ENCODE measurements around the gene PLPP4. TPM values are rescaled to one million over a fixed set of nuclear protein-coding genes. Genes with fewer than 3 reads are reported as not detected.

PLPP4 gene
- total RNA-seq, 2 donors from 2014 or later, result not detected

GRCh38 chr10:120572307-120572706, 115.3 kb downstream of the PLPP4 start:
- ATAC-seq (ENCODE audit: insufficient number of reproducible peaks, low FRiP score, low read depth) (no peak), DNase-seq (ENCODE audit: low spot score) (no peak)
- no peaks in the 10 kb centered on the region for H3K36me3 ChIP-seq
- H3K4me3 ChIP-seq, result no peak overlapping the region
- no peaks in the 10 kb centered on the region for H3K4me1 ChIP-seq (ENCODE audit: control insufficient read depth in 1 of 2, low read depth in 2 of 2)
- no peaks in the 10 kb centered on the region for H3K27me3 ChIP-seq (replicated peaks; ENCODE audit: insufficient read depth)
- H3K27ac ChIP-seq, result no peak overlapping the region
- TF ChIP-seq CTCF (IDR thresholded peaks at IDR 0.05), result no peak
- no peaks in the 10 kb centered on the region for H3K9me3 ChIP-seq

GRCh38 chr10:120573355-120573754, 116.3 kb downstream of the PLPP4 start:
- ATAC-seq (ENCODE audit: insufficient number of reproducible peaks, low FRiP score, low read depth), result no peak
- TF ChIP-seq CTCF (IDR thresholded peaks at IDR 0.05), result no peak

DNA sequence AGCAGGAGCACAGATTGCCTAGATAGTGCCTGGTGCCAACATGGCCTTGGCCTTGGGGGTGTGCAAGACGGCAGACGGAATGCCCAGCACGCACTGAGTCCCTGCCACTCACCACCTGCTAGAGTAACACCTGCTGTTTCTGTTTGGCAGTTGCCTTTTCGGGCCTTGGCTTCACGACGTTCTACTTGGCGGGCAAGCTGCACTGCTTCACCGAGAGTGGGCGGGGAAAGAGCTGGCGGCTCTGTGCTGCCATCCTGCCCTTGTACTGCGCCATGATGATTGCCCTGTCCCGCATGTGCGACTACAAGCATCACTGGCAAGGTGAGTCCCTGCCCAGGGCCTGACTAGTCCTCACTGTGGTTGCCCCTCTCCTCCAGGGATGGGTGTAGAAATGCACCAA, 118.0 kb downstream of the PLPP4 start:
- ATAC-seq (ENCODE audit: insufficient number of reproducible peaks, low FRiP score, low read depth) (no peak), DNase-seq (ENCODE audit: low spot score) (no peak)
- no peak overlapping the region for H3K27ac ChIP-seq
- H3K9me3 ChIP-seq, result no peaks in the 10 kb centered on the region
- H3K4me1 ChIP-seq (ENCODE audit: control insufficient read depth in 1 of 2, low read depth in 2 of 2), result no peaks in the 10 kb centered on the region
- no peak overlapping the region for H3K4me3 ChIP-seq
- H3K27me3 ChIP-seq (replicated peaks; ENCODE audit: insufficient read depth), result no peaks in the 10 kb centered on the region
- H3K36me3 ChIP-seq, result no peaks in the 10 kb centered on the region
- no peak for TF ChIP-seq CTCF (IDR thresholded peaks at IDR 0.05)

More at GRCh38 chr10:120573355-120573754, 116.3 kb downstream of the PLPP4 start:
- Histone ChIP-seq H3K27me3 (replicated peaks; ENCODE audit: insufficient read depth) (no peaks in the 10 kb centered on the region), H3K4me3 (no peak overlapping the region), H3K4me1 (ENCODE audit: control insufficient read depth in 1 of 2, low read depth in 2 of 2) (no peaks in the 10 kb centered on the region), H3K27ac (no peak overlapping the region), H3K9me3 (no peaks in the 10 kb centered on the region), H3K36me3 (no peaks in the 10 kb centered on the region)
- no peak for DNase-seq (ENCODE audit: low spot score)

GRCh38 chr10:120575411-120575810, 118.4 kb downstream of the PLPP4 start:
- DNase-seq (ENCODE audit: low spot score) (no peak), ATAC-seq (ENCODE audit: insufficient number of reproducible peaks, low FRiP score, low read depth) (no peak)
- H3K36me3 ChIP-seq, result no peaks in the 10 kb centered on the region
- TF ChIP-seq CTCF (IDR thresholded peaks at IDR 0.05), result no peak
- H3K4me1 ChIP-seq (ENCODE audit: control insufficient read depth in 1 of 2, low read depth in 2 of 2), result no peaks in the 10 kb centered on the region
- H3K27ac ChIP-seq, result no peak overlapping the region
- H3K27me3 ChIP-seq (replicated peaks; ENCODE audit: insufficient read depth), result no peaks in the 10 kb centered on the region
- no peaks in the 10 kb centered on the region for H3K9me3 ChIP-seq
- H3K4me3 ChIP-seq, result no peak overlapping the region

GRCh38 chr10:120578134-120578533, 121.1 kb downstream of the PLPP4 start:
- Histone ChIP-seq H3K9me3 (no peaks in the 10 kb centered on the region), H3K4me3 (no peak overlapping the region), H3K36me3 (no peaks in the 10 kb centered on the region), H3K27ac (no peak overlapping the region), H3K4me1 (ENCODE audit: control insufficient read depth in 1 of 2, low read depth in 2 of 2) (no peaks in the 10 kb centered on the region), H3K27me3 (replicated peaks; ENCODE audit: insufficient read depth) (no peaks in the 10 kb centered on the region)
- TF ChIP-seq CTCF (IDR thresholded peaks at IDR 0.05), result no peak
- DNase-seq (ENCODE audit: low spot score) (no peak), ATAC-seq (ENCODE audit: insufficient number of reproducible peaks, low FRiP score, low read depth) (no peak)
